Measurements from ENCODE around the gene PSMG1. TPM values are rescaled to one million over a fixed set of nuclear protein-coding genes. Genes with fewer than 3 reads are reported as not detected.

Gene PSMG1
- polyA plus RNA-seq, 1 experiment: 60.0 TPM

DNA sequence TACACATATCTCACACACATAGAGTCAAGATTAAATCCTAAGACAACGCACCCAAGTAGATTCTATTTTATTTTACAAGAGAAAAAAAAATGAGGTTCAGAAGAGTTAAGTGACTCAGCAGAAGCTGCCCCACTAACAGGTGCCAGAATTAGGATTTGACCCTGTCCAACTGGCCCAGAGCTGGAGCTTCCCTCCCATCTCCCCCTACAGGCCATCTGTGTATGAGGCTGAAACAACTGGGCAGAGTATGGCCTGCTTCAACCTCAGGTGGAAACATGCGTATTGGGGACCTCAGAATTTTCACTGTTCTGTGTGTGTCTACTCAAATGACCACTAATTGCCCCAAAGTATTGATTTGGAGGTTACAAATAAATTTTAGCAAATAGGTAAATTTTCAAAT is 29.9 kb downstream of the PSMG1 start:
- Histone ChIP-seq H3K4me3 (ENCODE audit: low read depth, low read length) (no peak overlapping the region), H3K9me3 (ENCODE audit: control insufficient read depth, insufficient read depth, low read length) (peaks cover 4% of the 10 kb centered on the region; the same call in 1 of the 2 replicates), H3K27me3 (ENCODE audit: control insufficient read depth, insufficient read depth, low read length) (peaks cover 6% of the 10 kb centered on the region), H3K27ac (ENCODE audit: low read depth, low read length) (no peak overlapping the region)
- ChIA-PET CTCF (interaction anchor here (0.5 to 0.8 kb wide), 3 partner anchors 10 to 20 kb away, joined by 3 read pairs; no protein-coding TSS in a partner anchor), POLR2A (no interaction called here)
- TF ChIP-seq CTCF (IDR thresholded peaks at IDR 0.05; ENCODE audit: low read depth, low read length): peak; percentile 58
- no peak for DNase-seq (ENCODE audit: low read depth, low spot score)

- H3K27me3 ChIP-seq (ENCODE audit: control insufficient read depth, insufficient read depth, low read length): peaks cover 6% of the 10 kb centered on the region
- POLR2A ChIA-PET: no interaction called here
- H3K9me3 ChIP-seq (ENCODE audit: control insufficient read depth, insufficient read depth, low read length): peaks cover 4% of the 10 kb centered on the region; the same call in 1 of the 2 replicates
- no peak for DNase-seq (ENCODE audit: low read depth, low spot score)
- CTCF ChIA-PET: no interaction called here
- H3K4me3 ChIP-seq (ENCODE audit: low read depth, low read length): no peak overlapping the region
- H3K27ac ChIP-seq (ENCODE audit: low read depth, low read length): no peak overlapping the region
- no peak for TF ChIP-seq CTCF (IDR thresholded peaks at IDR 0.05; ENCODE audit: low read depth, low read length)
Measured at GRCh38 chr21:39152271-39152670, 31.0 kb downstream of the PSMG1 start.

DNA sequence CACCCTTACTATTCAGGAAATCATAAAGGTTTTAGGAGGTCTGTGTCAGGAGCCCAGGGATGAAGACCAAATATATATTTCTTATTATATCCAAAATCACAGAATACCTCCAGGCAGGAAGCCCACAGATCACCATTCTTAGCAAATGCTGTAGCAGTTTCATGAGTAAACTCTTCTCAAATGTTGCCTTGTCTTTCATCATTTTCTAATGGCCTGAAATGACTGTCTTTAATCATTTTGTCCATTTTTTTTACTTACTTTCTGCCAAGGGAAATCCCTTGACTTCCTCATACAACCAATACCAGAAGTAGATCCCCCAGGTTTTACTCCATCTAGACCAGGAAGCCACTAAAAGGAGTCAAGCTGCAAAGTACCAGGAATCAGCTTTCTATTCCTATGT is 32.4 kb downstream of the PSMG1 start:
- ChIA-PET POLR2A (no interaction called here), CTCF (interaction anchor here (0.6 to 1.3 kb wide), 3 partner anchors 13 to 25 kb away, joined by 3 to 5 read pairs (median 3); no protein-coding TSS in a partner anchor)
- no peak for TF ChIP-seq CTCF (IDR thresholded peaks at IDR 0.05; ENCODE audit: low read depth, low read length)
- H3K27me3 ChIP-seq (ENCODE audit: control insufficient read depth, insufficient read depth, low read length): peaks cover 9% of the 10 kb centered on the region
- no peaks in the 10 kb centered on the region for H3K9me3 ChIP-seq (ENCODE audit: control insufficient read depth, insufficient read depth, low read length)
- DNase-seq (ENCODE audit: low read depth, low spot score): no peak
- no peak overlapping the region for H3K27ac ChIP-seq (ENCODE audit: low read depth, low read length)
- H3K4me3 ChIP-seq (ENCODE audit: low read depth, low read length): no peak overlapping the region

GRCh38 chr21:39150316-39150715 is 32.9 kb downstream of the PSMG1 start:
- H3K27ac ChIP-seq (ENCODE audit: low read depth, low read length): no peak overlapping the region
- no peak for TF ChIP-seq CTCF (IDR thresholded peaks at IDR 0.05; ENCODE audit: low read depth, low read length)
- H3K27me3 ChIP-seq (ENCODE audit: control insufficient read depth, insufficient read depth, low read length): peaks cover 9% of the 10 kb centered on the region
- ChIA-PET CTCF (interaction anchor here (0.6 to 1.3 kb wide), 3 partner anchors 12 to 25 kb away, joined by 3 to 5 read pairs (median 3); no protein-coding TSS in a partner anchor), POLR2A (no interaction called here)
- H3K4me3 ChIP-seq (ENCODE audit: low read depth, low read length): no peak overlapping the region
- no peaks in the 10 kb centered on the region for H3K9me3 ChIP-seq (ENCODE audit: control insufficient read depth, insufficient read depth, low read length)
- no peak for DNase-seq (ENCODE audit: low read depth, low spot score)

DNA sequence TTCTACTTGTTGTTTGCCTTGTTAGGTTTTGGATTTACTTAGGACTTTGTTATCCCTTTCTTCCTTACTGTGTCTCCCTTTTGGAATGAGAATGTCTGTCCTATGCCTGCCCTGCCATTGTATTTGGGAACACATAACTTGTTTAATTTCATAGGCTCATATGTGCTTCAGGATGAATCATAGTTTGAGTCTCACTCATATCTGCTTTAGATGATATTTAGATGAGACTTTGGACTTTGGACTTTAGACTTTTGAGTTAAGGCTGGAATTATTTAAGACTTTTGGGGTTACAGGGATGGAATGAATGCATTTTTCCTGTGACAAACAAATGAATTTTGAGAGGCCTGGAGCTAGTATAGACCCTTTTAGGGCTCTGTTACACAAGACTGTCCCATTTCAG is 33.4 kb downstream of the PSMG1 start:
- CTCF ChIA-PET: interaction anchor here (1.3 kb wide), 2 partner anchors 12 to 24 kb away, joined by 3 to 5 read pairs; no protein-coding TSS in a partner anchor
- Histone ChIP-seq H3K4me3 (ENCODE audit: low read depth, low read length) (no peak overlapping the region), H3K27me3 (ENCODE audit: control insufficient read depth, insufficient read depth, low read length) (peaks cover 9% of the 10 kb centered on the region), H3K27ac (ENCODE audit: low read depth, low read length) (no peak overlapping the region), H3K9me3 (ENCODE audit: control insufficient read depth, insufficient read depth, low read length) (no peaks in the 10 kb centered on the region)
- TF ChIP-seq CTCF (IDR thresholded peaks at IDR 0.05; ENCODE audit: low read depth, low read length): no peak
- POLR2A ChIA-PET: no interaction called here
- DNase-seq (ENCODE audit: low read depth, low spot score): no peak

Measured in AG04450 (cell line).